K562 treated with DMSO at 1 percent for 24 hours (cell line): ENCODE data around the gene GNB4. TPM values are rescaled to one million over a fixed set of nuclear protein-coding genes. Genes with fewer than 3 reads are reported as not detected.

Experiments used
- total RNA-seq: library from RNA; unstranded; fragments of 300-600 nt; gene quantifications from 2 replicates; pipeline ENCODE4 v1.2.3, GENCODE V29; 2022; ENCODE audit warnings: low read depth; ENCODE audit not compliant: insufficient read depth

Gene GNB4
- total RNA-seq = 6.8 and 6.9 TPM in 2 replicates

DNA sequence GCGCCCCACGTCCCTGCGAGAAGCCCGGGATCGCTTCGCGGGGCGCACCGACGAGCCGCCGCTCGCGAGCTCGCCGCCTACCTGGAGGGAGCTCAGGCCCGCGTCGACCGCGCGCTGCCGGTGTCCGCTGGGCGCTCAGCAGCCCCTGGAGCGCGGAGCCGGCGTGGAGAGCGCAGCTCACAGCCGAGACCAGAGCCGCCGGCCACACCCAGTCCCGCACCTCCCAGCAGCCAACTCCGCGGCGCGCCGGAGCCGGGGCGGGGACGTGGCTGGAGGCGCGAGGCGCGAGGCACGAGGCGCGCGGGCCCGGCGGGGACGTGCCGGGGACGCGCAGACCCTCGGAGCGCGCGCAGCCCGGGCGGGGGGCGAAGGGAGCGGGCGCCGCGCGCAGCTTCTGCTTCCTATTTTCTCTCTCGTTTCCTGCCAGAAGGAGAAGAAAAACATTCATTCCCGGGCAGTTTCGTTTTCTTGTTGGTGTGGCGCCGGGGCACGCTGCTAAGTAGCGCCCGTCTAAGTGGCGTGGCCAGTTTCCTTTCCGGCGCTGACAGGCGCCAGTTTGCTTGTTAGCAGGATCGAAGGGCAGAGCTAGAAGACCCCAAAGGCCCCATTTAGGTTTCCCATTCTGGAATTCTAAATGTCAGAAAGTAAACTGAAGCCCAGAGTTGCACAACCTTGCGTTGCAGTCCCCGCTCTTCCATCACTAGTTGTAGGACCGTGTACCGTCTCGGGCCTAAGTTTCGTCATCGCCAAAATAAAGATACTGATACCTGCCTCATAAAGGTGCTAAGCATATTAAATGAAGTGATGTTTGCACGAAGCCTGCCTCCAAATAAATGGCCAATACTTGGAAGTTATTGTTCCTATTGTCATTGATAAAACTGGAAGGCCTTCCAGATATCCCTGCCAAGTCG lies at the start of gene GNB4:
Gene GNB4, minus strand, starts transcription at position 206 of the 911 bp plus-strand sequence. CDS start 25,270 bp downstream, outside the sequence.

DNA sequence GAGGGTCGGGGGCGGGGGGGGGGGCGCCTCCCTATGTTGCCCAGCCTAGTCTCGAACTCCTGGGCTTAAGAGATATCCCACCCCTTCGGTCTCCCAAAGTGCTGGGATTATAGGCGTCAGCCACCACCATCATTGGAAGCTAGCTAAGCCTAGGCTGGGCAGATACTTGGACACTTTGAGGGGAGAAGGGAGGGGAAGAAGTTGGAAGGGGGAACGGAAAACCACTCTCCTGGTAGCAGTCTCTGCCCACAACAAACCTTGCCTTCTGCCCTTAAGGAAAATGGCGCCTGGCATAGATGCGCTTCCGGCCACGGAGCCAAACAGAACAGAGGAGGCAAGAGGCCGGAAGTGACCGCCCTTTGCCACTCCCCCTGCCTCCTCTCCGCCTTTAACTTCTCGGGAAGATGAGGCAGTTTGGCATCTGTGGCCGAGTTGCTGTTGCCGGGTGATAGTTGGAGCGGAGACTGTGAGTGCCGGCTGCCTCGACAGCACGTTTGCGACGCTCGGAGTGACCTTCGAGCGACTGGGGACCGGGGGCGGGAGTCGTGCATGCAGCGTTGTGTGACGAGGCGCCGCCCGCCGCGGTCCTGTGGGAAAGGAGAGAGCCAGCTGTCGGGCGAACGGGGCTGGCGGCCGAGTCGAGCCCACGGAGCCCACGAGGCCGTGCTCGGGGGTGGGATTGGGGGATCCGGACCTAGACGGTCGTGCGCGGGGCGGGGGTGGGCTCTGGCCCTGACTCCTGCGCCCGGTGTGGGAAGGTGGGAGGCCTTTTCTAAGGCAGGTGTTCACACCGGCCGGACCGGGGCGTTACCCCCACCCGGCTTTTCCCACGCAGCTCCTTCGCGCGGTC lies 103.7 kb downstream of the GNB4 start, which contains the start of gene MFN1:
Gene MFN1, plus strand, starts transcription at position 365 of the 850 bp plus-strand sequence. CDS start 1,143 bp downstream, outside the sequence.

Other genes with a start within 250 kb of the GNB4 start
- 4.2 and 5.3 TPM in 2 replicates for gene KCNMB3, start 200.4 kb downstream of the GNB4 start, total RNA-seq
- 24.6 and 29.8 TPM in 2 replicates for gene ZNF639, start 128.4 kb downstream of the GNB4 start, total RNA-seq
- 8.8 and 10.2 TPM in 2 replicates for gene MFN1, start 103.8 kb downstream of the GNB4 start, total RNA-seq
- gene ACTL6A, start 111.5 kb upstream of the GNB4 start, total RNA-seq = 46.2 and 56.1 TPM in 2 replicates
- gene MRPL47, start 153.2 kb upstream of the GNB4 start, total RNA-seq = 28.0 and 38.3 TPM in 2 replicates
- gene NDUFB5, start 153.3 kb upstream of the GNB4 start, total RNA-seq = 74.5 and 78.7 TPM in 2 replicates
- 0.41 and 0.46 TPM in 2 replicates for gene USP13, start 201.6 kb upstream of the GNB4 start, total RNA-seq